Effector CD8-positive, alpha-beta T cell (primary cell): Measurements from ENCODE around the gene ADGB.

ENCODE experiments used
- DNase-seq: peaks from one replicate; lab custom pipeline; 2025; lab: John Stamatoyannopoulos, UW

Gene ADGB

DNA sequence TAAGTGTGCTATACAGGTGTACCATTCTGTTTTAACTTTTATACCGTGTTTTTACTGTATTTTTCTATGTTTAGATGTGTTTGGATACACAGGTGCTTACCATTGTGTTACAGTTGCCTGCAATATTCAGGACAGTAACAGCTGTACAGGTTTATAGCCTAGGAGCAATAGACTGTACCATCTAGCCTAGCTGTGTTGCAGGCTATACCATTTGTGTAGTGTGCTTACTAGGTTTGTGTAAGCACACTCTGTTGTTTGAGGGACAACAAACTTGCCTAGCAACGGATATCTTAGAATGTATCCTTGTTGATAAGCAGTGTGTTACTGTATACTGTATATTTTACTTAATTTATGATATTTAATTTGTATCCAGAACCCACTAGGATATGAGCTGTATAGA is 35.2 kb downstream of the ADGB start:
- no peak for DNase-seq

DNA sequence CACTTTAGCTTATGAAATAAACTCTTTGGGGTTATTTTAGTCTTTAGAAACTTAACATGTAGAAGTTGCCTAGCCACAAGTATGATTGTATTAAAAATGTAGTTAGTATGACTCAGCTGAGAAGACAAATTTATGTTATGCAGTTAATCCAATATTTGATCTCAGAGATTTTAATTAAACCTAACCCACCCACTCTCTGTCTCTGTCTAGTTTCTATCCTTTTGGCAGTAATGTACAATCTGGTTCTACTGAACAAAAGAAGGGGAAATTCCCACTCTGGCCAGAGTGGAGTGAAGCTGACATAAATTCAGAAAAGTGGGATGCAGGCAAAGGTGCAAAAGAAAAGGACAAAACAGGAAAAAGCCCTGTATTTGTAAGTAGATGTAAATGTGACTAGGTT is 36.4 kb downstream of the ADGB start:
- DNase-seq, result no peak

GRCh38 chr6:146636481-146636880 is 37.7 kb downstream of the ADGB start:
- DNase-seq, result no peak

DNA sequence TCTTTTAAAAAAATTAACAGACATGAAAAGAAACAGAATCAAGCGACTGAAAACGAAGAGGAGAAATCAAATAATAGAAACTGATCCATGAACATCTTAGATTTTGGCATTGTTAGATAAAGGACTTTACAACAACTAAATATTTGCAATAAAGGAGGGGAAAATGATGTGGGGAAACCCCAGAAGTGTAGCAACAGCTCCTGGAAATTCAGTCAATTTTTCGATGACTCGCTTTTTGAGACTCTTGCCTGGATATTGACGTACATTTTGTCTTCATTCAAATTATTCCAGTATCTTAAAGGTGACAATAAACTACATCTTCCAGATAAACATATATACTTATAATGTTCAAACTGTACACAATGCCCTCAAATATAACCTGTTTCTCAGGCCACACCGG is 44.1 kb downstream of the ADGB start:
- DNase-seq, result no peak

- DNase-seq, result no peak
Measured at GRCh38 chr6:146650799-146651481, 52.2 kb downstream of the ADGB start.

GRCh38 chr6:146651482-146651863 is 52.7 kb downstream of the ADGB start:
- DNase-seq, result no peak

DNA sequence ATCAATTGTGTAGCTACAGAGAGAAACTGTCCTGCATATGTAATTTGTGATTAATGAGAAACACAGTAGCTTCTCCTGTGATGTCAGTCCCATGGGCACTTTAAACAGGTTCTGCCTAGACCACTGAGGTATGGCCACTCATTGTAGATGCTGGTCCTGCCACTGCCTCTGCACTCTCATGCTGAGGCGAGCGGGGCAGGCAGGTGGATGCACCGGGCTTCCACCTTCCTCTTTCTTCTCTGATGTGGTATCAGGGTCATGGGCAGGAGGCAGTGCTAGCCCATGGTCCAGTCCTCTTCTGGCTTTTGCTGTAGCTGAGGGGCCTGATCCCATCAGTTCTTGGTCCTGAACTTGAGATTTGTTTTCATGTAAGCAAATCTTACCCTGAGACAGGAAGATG is 58.7 kb downstream of the ADGB start:
- DNase-seq, result no peak

GRCh38 chr6:146664871-146665360 is 66.1 kb downstream of the ADGB start:
- no peak for DNase-seq

DNA sequence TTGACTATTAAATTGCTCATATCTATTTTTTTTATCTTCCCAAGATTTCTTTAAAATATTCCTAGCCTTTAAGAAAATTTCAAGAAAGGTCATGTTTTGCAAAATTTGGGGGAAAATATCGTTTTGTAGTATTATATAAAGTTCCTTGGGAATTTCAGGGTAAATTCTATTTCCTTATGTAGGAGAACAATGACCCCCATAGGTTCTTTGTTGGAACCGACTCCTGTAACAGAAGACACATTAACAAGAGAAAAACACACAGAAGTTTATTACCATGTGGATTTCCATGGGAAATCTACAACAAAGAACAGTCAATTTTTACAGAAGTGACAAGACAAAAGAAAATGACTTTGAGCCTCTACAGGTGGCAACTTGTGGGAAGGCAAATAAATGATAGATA is 68.1 kb downstream of the ADGB start:
- DNase-seq, result no peak

- DNase-seq, result no peak
Measured at GRCh38 chr6:146670161-146670560, 71.4 kb downstream of the ADGB start.

DNA sequence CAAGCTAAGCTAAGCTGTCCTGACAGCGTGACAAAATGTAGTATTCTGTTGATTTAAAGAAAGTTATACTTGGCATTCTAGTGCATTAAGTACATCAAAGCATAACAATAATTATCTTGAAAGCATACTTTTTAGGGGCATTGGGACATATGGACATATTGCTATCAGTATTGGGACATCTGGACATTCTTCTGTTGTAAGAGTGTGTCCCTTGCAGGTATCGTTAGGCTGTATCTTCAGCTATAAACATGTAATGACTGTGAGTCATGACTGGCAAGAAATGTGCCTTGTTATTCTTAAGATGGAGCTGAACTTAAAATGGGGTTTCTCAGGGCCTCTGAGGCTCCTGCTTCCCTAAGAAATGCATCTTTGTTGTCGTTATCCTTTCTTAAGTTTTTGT is 74.3 kb downstream of the ADGB start:
- no peak for DNase-seq

- DNase-seq, result no peak
Measured at GRCh38 chr6:146679386-146679785, 80.6 kb downstream of the ADGB start.

GRCh38 chr6:146682919-146683318 is 84.1 kb downstream of the ADGB start:
- DNase-seq, result no peak

- DNase-seq, result no peak
Measured at GRCh38 chr6:146689806-146690205, 91.0 kb downstream of the ADGB start.

- no peak for DNase-seq
Measured at GRCh38 chr6:146693342-146693741, 94.6 kb downstream of the ADGB start.

DNA sequence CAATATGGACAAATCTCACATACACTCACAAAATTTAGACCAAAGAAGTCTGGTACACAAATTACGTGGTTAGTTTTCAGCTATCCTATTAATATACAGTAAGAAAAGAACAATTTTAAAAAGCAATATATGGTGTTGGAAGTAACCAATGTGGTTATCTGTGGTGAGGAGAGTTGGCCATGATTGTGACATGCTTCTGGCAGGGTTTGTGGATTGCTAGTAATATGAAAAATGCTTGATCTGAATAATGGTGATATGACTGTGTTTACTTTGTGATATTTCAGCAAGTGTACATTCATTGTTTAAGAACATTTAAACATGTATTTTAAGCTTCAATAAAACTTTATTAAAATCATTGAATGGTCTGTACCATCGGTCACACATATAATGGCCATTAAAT is 99.1 kb downstream of the ADGB start:
- DNase-seq, result no peak

DNA sequence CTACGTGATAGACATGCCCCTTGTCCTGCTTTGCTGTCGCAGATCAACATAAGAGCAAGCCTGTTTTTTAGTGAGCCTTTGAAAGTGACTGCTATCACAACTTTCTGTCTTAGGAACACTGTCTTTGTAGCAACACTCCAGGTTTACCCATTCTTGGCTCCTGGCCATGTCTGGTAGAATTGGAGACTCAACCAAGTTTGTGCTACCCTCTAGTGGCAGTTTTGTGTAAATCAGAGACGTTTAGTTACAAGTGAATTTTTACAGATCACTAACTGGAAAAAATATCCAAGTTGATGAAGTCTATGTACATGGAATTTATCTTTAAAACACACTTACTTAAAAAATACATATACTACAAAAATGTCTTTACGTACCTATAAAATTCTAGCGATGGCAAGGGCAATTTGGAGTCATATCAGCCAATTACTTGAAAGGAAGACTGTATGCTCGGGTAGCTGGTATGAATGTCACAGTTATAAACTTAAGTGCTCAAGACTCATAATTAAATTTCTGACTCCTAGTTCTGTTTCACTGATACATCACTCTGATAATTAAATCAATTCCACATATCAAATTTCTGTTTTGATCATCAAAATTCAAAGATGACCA is 101.4 kb downstream of the ADGB start:
- DNase-seq, result no peak

- DNase-seq, result no peak
Measured at GRCh38 chr6:146701632-146702031, 102.9 kb downstream of the ADGB start.

- no peak for DNase-seq
Measured at GRCh38 chr6:146709036-146709622, 110.4 kb downstream of the ADGB start.

DNA sequence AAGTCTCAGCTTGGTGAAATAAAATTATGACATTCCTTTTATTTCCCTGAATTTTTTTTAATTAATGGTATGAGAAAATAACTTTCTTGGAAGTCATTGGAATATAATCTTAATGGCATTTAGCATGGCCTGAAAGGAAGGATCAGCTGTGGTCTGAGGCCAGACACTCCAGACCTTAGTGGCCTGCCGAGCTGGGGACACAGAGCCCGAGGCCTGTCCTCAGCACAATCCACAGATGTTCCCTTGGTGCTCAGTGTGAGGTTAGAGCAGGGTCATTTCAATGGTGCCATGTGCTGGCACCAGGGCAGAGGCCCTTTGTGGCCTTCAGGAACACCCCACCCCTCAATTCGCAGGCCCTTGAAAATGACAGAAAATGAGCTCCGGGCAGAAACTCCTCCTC is 120.6 kb downstream of the ADGB start:
- no peak for DNase-seq

- no peak for DNase-seq
Measured at GRCh38 chr6:146739696-146740095, 140.9 kb downstream of the ADGB start.

- no peak for DNase-seq
Measured at GRCh38 chr6:146741609-146742008, 142.8 kb downstream of the ADGB start.

DNA sequence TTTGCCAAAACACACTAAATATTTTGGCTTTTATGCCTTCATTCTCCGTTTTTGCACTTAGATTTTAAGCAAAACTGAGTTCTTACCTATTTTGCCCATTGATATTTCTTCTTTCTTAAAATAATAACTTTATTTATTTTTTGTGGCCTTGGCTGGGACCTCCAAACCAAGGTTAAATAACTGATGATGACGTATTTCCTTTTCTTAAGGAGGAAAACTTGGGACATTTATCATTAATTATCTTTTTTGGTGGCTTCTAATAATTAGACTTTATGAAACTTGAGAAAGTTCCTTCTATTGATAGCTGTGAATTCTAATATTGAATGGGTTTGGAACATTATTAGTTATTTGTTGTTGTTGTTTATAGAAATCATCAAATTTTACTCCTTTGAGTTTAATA is 154.5 kb downstream of the ADGB start:
- DNase-seq, result no peak

- no peak for DNase-seq
Measured at GRCh38 chr6:146767632-146768031, 168.9 kb downstream of the ADGB start.
